ENCODE measurements around the gene DDA1. TPM values are rescaled to one million over a fixed set of nuclear protein-coding genes. Genes with fewer than 3 reads are reported as not detected.

Gene DDA1
- total RNA-seq, 1 experiment from 2014 or later = 15.1 TPM

Other genes starting within 250 kb of the DDA1 start
- 5.1 and 7.2 TPM in 2 replicates for gene HAUS8, start 234.1 kb upstream of the DDA1 start, total RNA-seq (2014; rRNA removed; shearing (Covaris generic))
- gene MYO9B, start 233.8 kb upstream of the DDA1 start, total RNA-seq (2014; rRNA removed; shearing (Covaris generic)) = 12.4 and 13.5 TPM in 2 replicates
- gene USE1, start 94.2 kb upstream of the DDA1 start, total RNA-seq (2014; rRNA removed; shearing (Covaris generic)) = 25.1 and 28.9 TPM in 2 replicates
- gene OCEL1, start 83.3 kb upstream of the DDA1 start, total RNA-seq (2014; rRNA removed; shearing (Covaris generic)) = 3.7 and 3.8 TPM in 2 replicates
- gene NR2F6, start 63.6 kb upstream of the DDA1 start, total RNA-seq (2014; rRNA removed; shearing (Covaris generic)) = 38.1 and 46.6 TPM in 2 replicates
- gene USHBP1, start 44.8 kb upstream of the DDA1 start, total RNA-seq (2014; rRNA removed; shearing (Covaris generic)) = not detected in 2 replicates
- gene BABAM1, start 42.1 kb upstream of the DDA1 start, total RNA-seq (2014; rRNA removed; shearing (Covaris generic)) = 71.1 and 74.3 TPM in 2 replicates
- gene ANKLE1, start 27.7 kb upstream of the DDA1 start, total RNA-seq (2014; rRNA removed; shearing (Covaris generic)) = 1.2 and 1.5 TPM in 2 replicates
- gene ABHD8, start 6.1 kb upstream of the DDA1 start, total RNA-seq (2014; rRNA removed; shearing (Covaris generic)) = 1.3 and 1.4 TPM in 2 replicates
- 55.1 and 60.1 TPM in 2 replicates for gene MRPL34, start 3.7 kb upstream of the DDA1 start, total RNA-seq (2014; rRNA removed; shearing (Covaris generic))
- gene ANO8, start 25.3 kb downstream of the DDA1 start, total RNA-seq (2014; rRNA removed; shearing (Covaris generic)) = 3.8 and 4.5 TPM in 2 replicates
- gene GTPBP3, start 28.0 kb downstream of the DDA1 start, total RNA-seq (2014; rRNA removed; shearing (Covaris generic)) = 19.8 and 21.9 TPM in 2 replicates
- not detected in 2 replicates for gene PLVAP, start 67.8 kb downstream of the DDA1 start, total RNA-seq (2014; rRNA removed; shearing (Covaris generic))
- not detected in 2 replicates for gene CCDC194, start 84.6 kb downstream of the DDA1 start, total RNA-seq (2014; rRNA removed; shearing (Covaris generic))
- gene BST2, start 96.1 kb downstream of the DDA1 start, total RNA-seq (2014; rRNA removed; shearing (Covaris generic)) = 0.52 TPM in 1 of 2 replicates, not detected in the other
- gene MVB12A, start 110.5 kb downstream of the DDA1 start, total RNA-seq (2014; rRNA removed; shearing (Covaris generic)) = 54.7 and 74.6 TPM in 2 replicates
- 0.10 TPM in 1 of 2 replicates, not detected in the other for gene TMEM221, start 139.1 kb downstream of the DDA1 start, total RNA-seq (2014; rRNA removed; shearing (Covaris generic))
- gene NXNL1, start 151.4 kb downstream of the DDA1 start, total RNA-seq (2014; rRNA removed; shearing (Covaris generic)) = not detected in 2 replicates
- 5.9 and 8.1 TPM in 2 replicates for gene SLC27A1, start 161.0 kb downstream of the DDA1 start, total RNA-seq (2014; rRNA removed; shearing (Covaris generic))
- 46.0 and 60.8 TPM in 2 replicates for gene PGLS, start 202.1 kb downstream of the DDA1 start, total RNA-seq (2014; rRNA removed; shearing (Covaris generic))
- gene COLGALT1, start 246.1 kb downstream of the DDA1 start, total RNA-seq (2014; rRNA removed; shearing (Covaris generic)) = 38.8 and 41.4 TPM in 2 replicates

Data from NCI-H460 (cell line).